Heart left ventricle (tissue), 13 donors: ENCODE results near the gene ROR1.

Experiments used
- CTCF ChIP-seq, 12 donors: fragments of 200-600 bp; sonication (generic) in 4 of 12; IDR thresholded peaks; one replicate each; pipeline versions ENCODE4 v1.5.0 to v1.8.0; 2018 to 2022; ENCODE audit warnings: antibody characterized with exemption in 12 of 12, mild to moderate bottlenecking in 5 of 12
- POLR2A ChIP-seq, 2 donors: fragments of 450-650 bp; IDR thresholded peaks; one replicate each; pipeline ENCODE4 v1.6.1; 2017; ENCODE audit warnings: antibody characterized with exemption in 2 of 2, mild to moderate bottlenecking in 2 of 2, moderate library complexity in 2 of 2
- donor health status: ischemic (EF 13 %, LVEDD 7.1; RV severe dilation, severe dysfunction).
- donor health status: DM: no; HTN: yes; CAD: no.
- donor health status: DM: no; HTN: no; CAD: no.
- donor health status: ischemic (EF 25% LVEDD 6.9; RV normal size, moderate dysfunction).
- donor health status: ischemic (EF 25% LVEDD 5.7; RV mildly dilated, moderate dysfunction).
- donor health status: ischemic (EF 35%, LVEDD 5.7; RV mildly dilated, moderate dysfunction).
- donor health status: nonischemic (EF 11% LVEDD 7.7; RV severe dilation, severe dysfunction).
- donor health status: DM: yes; HTN: yes; CAD: no.
- donor health status: PGD.
- donor health status: ischemic (EF 29% LVEDD 5.4; RV normal size, mild dysfunction).
- donor health status: nonischemic (EF 23%, LVEDD 6.1; RV moderate dilation, normal function).

GRCh38 chr1:64117492-64117891 lies 343.7 kb downstream of the ROR1 start:
- TF ChIP-seq POLR2A (IDR thresholded peaks at IDR 0.05) (no peak), CTCF (IDR thresholded peaks at IDR 0.05) (no peak)
